Ovary (tissue), 3 donors: ENCODE measurements around the gene ONECUT3.

Source experiments
- CTCF ChIP-seq, 3 donors: fragments of 450-650 bp in 2 of 3; fragments of 200-600 bp in 1 of 3; IDR thresholded peaks; one replicate each; pipeline versions ENCODE4 v1.5.1 to v1.8.0; 2016 to 2022; ENCODE audit warnings: antibody characterized with exemption in 3 of 3, mild to moderate bottlenecking in 1 of 3
- POLR2A ChIP-seq: fragments of 450-650 bp; IDR thresholded peaks from one replicate; pipeline ENCODE4 v1.6.1; 2017; ENCODE audit warnings: antibody characterized with exemption, mild to moderate bottlenecking, moderate library complexity
- donor health status: DM: no; HTN: no; CAD: no.

DNA sequence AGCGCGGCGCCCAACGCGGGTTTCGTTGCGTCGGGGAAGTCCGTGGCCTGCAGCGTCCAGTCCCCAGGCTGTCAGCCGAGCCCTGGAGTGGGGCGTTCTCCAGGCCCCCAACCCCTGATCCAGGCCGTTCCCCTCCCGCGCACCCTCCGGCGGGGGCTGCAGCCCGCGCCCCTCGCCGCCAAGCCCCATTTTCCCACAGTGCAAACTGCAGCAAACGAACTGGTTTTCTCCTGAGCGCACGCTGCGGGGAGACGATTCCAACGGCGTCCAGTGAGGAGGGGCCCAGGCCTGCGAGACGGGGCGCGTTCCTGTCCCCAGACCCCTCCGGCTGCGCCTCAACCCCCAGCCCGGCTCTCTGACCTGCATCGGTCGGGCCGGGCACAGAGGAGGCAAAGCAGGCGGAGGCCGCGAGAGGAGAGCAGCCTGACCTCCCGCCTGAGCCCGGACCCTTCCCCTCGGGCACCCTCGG, 4.4 kb upstream of the ONECUT3 start:
- TF ChIP-seq CTCF (IDR thresholded peaks at IDR 0.05) (no peak), POLR2A (no peak)
